Duodenal mucosa (tissue), 2 donors: Measurements from ENCODE around the gene CCDC74B.
"Not testable (repeated sequence)": the region's sequence is repeated elsewhere in the genome, so short reads cannot be mapped to it uniquely, and the experiment has no call there.

ENCODE experiments used
- H3K27ac ChIP-seq: one replicate; pipeline ENCODE4 v1.7.0; 2013; ENCODE audit warnings: low read depth, low read length
- H3K27me3 ChIP-seq, 2 donors: one replicate each; pipeline ENCODE4 v1.7.0; 2013; ENCODE audit warnings: low read length in 2 of 2, control low read depth in 1 of 2; ENCODE audit not compliant: insufficient read depth in 2 of 2, control insufficient read depth in 1 of 2
- H3K36me3 ChIP-seq, 2 donors: one replicate each; pipeline ENCODE4 v1.7.0; 2013; ENCODE audit warnings: low read length in 2 of 2, control low read depth in 1 of 2; ENCODE audit not compliant: insufficient read depth in 2 of 2, control insufficient read depth in 1 of 2
- H3K4me1 ChIP-seq, 2 donors: one replicate each; pipeline ENCODE4 v1.7.0; 2013; ENCODE audit warnings: low read length in 2 of 2, control low read depth in 1 of 2; ENCODE audit not compliant: insufficient read depth in 2 of 2, control insufficient read depth in 1 of 2
- H3K4me3 ChIP-seq, 2 donors: one replicate each; pipeline ENCODE4 v1.7.0; 2013; ENCODE audit warnings: low read length in 2 of 2, low read depth in 1 of 2
- H3K9ac ChIP-seq, 2 donors: one replicate each; pipeline ENCODE4 v1.7.0; 2013; ENCODE audit warnings: low read length in 2 of 2, low read depth in 1 of 2
- H3K9me3 ChIP-seq, 2 donors: one replicate each; pipeline ENCODE4 v1.7.0; 2013; ENCODE audit warnings: low read length in 2 of 2, control low read depth in 1 of 2; ENCODE audit not compliant: control insufficient read depth in 1 of 2

Gene CCDC74B

GRCh38 chr2:130156624-130157004 lies 11.7 kb upstream of the CCDC74B start:
- H3K4me1 ChIP-seq: no peaks in the 10 kb centered on the region
- peaks cover 0 to 27% of the 10 kb centered on the region in 2 donors for H3K36me3 ChIP-seq
- H3K27ac ChIP-seq: no peak overlapping the region
- no peaks in the 10 kb centered on the region for H3K9me3 ChIP-seq
- H3K4me3 ChIP-seq: no peak overlapping the region
- H3K27me3 ChIP-seq: no peaks in the 10 kb centered on the region
- no peak overlapping the region for H3K9ac ChIP-seq

DNA sequence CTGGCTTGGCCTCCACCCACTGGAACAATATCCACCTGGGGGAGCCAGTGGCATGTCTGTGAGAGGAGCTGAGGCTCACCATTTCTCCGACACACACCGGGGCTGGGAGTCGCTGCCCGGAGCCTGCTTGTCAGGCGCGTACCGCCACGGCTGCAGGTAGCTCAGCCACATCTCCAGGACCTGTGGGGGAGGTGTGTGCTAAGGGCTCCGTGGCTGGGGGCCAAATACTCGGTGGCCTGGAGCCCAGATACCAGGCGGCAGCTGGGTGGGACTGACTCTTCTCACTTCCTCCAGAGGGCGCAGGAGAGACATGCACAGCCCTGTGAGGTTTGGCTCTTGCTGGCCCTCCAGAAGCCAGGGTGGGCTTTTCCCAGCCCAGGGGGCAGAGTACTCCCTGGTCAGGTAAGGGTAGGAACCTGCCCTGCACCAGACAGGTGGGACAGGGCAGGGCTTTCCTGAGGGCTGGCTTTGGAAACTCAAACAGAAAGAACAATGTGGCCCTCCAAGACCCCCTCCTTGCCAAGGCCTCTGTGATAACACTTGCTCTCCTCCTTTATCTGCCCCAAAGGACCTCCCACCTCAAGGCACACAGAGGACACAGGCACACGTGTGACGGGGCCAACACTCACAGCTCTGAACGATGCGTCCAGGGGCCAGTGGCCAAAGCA lies 11.2 kb upstream of the CCDC74B start:
- H3K27me3 ChIP-seq, H3K4me3 ChIP-seq, H3K9ac ChIP-seq, H3K9me3 ChIP-seq, H3K4me1 ChIP-seq, H3K27ac ChIP-seq: not testable (repeated sequence)
- H3K36me3 ChIP-seq: peaks cover 0 to 27% of the 10 kb centered on the region in 2 donors

- Histone ChIP-seq H3K9ac (no peak overlapping the region), H3K4me1 (no peaks in the 10 kb centered on the region), H3K36me3 (peaks cover 0 to 30% of the 10 kb centered on the region in 2 donors), H3K9me3 (no peaks in the 10 kb centered on the region), H3K27me3 (no peaks in the 10 kb centered on the region), H3K4me3 (no peak overlapping the region), H3K27ac (no peak overlapping the region)
Measured at GRCh38 chr2:130154773-130155765, 10.2 kb upstream of the CCDC74B start.

DNA sequence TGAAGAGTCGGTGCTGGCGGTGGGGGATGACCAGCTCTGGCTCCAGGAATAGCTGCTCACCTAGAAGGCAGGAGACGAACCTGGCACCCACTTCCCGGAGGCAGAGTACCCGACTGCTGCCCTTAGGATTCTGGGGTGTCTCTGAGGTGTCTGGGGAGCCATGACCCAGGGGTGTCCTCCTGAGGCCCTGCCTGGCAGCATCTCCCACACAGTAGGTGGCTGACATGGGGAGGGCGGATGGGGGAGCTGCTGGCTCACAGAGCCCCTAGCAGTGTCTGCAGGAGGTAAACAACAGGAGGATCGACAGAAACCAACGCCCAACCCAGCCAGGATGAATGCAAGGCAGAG lies 9.5 kb upstream of the CCDC74B start:
- not testable (repeated sequence) for H3K4me3 ChIP-seq, H3K27me3 ChIP-seq, H3K9ac ChIP-seq, H3K4me1 ChIP-seq, H3K27ac ChIP-seq, H3K9me3 ChIP-seq
- H3K36me3 ChIP-seq: peaks cover 0 to 26% of the 10 kb centered on the region in 2 donors

DNA sequence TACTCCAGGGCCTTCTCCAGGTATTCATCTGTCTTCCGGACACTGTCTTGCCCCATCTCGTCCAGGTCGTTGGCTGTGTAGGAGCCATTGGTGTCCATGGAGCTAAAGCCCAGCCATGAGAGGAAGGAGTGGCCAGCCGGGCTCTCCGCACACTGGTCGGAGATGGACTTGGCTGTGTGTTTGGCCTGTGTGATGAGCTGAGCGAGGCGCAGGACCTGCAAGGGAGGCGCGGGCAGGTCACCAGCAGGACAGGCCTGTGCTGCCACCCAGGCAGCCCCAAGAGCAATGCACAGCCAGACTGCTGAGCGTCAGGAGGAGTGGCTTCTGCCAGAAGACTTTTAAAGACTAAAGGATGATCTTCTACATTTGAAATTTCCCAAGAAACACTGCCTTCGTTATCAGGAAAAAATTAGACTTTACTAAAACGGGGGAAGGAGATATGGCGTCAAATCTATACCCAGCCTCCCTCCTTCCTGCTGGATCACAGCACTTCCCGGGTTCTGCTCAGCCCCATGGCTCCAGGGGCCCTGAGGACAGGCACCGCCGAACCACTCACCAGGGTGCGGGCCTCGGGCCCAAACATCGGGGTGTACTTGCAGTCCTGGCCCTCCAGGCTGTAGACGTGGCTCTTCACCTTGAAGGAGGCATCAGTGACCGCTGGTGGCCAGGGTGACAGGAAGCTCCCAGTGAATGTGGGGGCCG lies 9.0 kb upstream of the CCDC74B start:
- H3K27me3 ChIP-seq, H3K9me3 ChIP-seq, H3K27ac ChIP-seq, H3K4me1 ChIP-seq, H3K9ac ChIP-seq, H3K4me3 ChIP-seq: not testable (repeated sequence)
- peaks cover 0 to 25% of the 10 kb centered on the region in 2 donors for H3K36me3 ChIP-seq

- H3K4me1 ChIP-seq: no peaks in the 10 kb centered on the region
- H3K27ac ChIP-seq: no peak overlapping the region
- H3K9ac ChIP-seq: no peak overlapping the region
- no peak overlapping the region for H3K4me3 ChIP-seq
- H3K27me3 ChIP-seq: no peaks in the 10 kb centered on the region
- H3K36me3 ChIP-seq: peaks cover 0 to 21% of the 10 kb centered on the region in 2 donors
- H3K9me3 ChIP-seq: no peaks in the 10 kb centered on the region
Measured at GRCh38 chr2:130152816-130153595, 8.1 kb upstream of the CCDC74B start.

- not testable (repeated sequence) for H3K27me3 ChIP-seq, H3K4me1 ChIP-seq, H3K4me3 ChIP-seq, H3K27ac ChIP-seq, H3K9ac ChIP-seq, H3K9me3 ChIP-seq
- H3K36me3 ChIP-seq: peaks cover 0 to 21% of the 10 kb centered on the region in 2 donors
Measured at GRCh38 chr2:130152136-130152815, 7.4 kb upstream of the CCDC74B start.

DNA sequence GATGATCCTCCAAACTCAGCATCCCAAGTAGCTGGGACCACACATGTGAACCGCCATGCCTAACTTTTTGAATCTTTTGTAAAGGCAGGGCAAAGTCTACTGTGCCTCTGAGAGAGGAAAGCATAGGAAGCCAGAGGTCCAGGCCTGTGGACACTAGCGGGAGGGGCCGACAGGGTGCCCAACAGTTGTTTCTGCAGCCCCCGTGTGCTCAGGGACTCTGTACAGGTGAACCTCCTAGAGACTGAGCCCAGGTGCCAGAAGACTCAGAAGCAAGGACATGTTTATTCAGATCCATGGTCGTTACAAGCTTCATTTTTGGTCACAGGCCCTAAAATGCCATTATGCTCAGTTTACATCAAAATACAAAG lies 6.2 kb upstream of the CCDC74B start:
- not testable (repeated sequence) for H3K9ac ChIP-seq, H3K27me3 ChIP-seq, H3K27ac ChIP-seq, H3K9me3 ChIP-seq, H3K4me1 ChIP-seq, H3K4me3 ChIP-seq
- peaks cover 0 to 21% of the 10 kb centered on the region in 2 donors for H3K36me3 ChIP-seq
